Endothelial cell of umbilical vein (primary cell): ENCODE results near the gene DIP2C. TPM values are rescaled to one million over a fixed set of nuclear protein-coding genes. Genes with fewer than 3 reads are reported as not detected.

Source experiments
- BruUV-seq: library from RNA; stranded (reverse); fragments of 400-500 nt; replicated peaks from 2 replicates; lab custom pipeline; 2021; lab: Mats Ljungman, UMichigan
- CTCF ChIA-PET: fragments of 300-600, 350-600 bp; sonication (Branson Sonifier 250); formaldehyde crosslinking; loops from one replicate; lab custom pipeline; 2021; ENCODE audit warnings: antibody characterized with exemption, inconsistent platforms; lab: Charles Lee
- POLR2A ChIA-PET: fragments of 300-600, 350-600 bp; sonication (Branson Sonifier 250); formaldehyde crosslinking; loops from one replicate; lab custom pipeline; 2021; ENCODE audit warnings: antibody characterized with exemption, inconsistent platforms; lab: Charles Lee
- DNase-seq: peaks from one replicate; pipeline ENCODE4 v3.0.0-alpha.2; 2011; ENCODE audit warnings: low read depth, low spot score
- FAIRE-seq: peaks from 2 replicates; lab custom pipeline; 2011; peaks lifted over from hg19 to GRCh38; lab: Jason Lieb, UNC
- H2AFZ ChIP-seq: 2 replicates; pipeline ENCODE4 v1.6.0; 2012; ENCODE audit warnings: low read depth, low read length, control low read depth, inconsistent platforms
- H3K27ac ChIP-seq: 2 replicates; pipeline ENCODE4 v1.5.1; 2011; ENCODE audit warnings: low read depth, mild to moderate bottlenecking, control low read depth, low read length, moderate library complexity; ENCODE audit not compliant: insufficient read depth
- H3K27me3 ChIP-seq, 2 experiments: 2 replicates each; pipeline versions ENCODE4 v1.6.0 to v1.6.1; 2011; ENCODE audit warnings: low read length in 2 of 2, mixed read lengths in 1 of 2; ENCODE audit not compliant: control insufficient read depth in 2 of 2, insufficient read depth in 2 of 2
- H3K36me3 ChIP-seq, 2 experiments: 2 replicates in 1 of 2; 3 replicates in 1 of 2; pipeline ENCODE4 v1.5.1; 2011; ENCODE audit warnings: low read length in 2 of 2, mild to moderate bottlenecking in 1 of 2, moderate library complexity in 1 of 2; ENCODE audit not compliant: control insufficient read depth in 2 of 2, insufficient read depth in 2 of 2; ENCODE audit errors: extremely low read depth in 1 of 2
- H3K4me1 ChIP-seq: 3 replicates; pipeline ENCODE4 v1.5.1; 2011; ENCODE audit warnings: mild to moderate bottlenecking, low read length; ENCODE audit not compliant: control insufficient read depth, insufficient read depth; ENCODE audit errors: extremely low read depth
- H3K4me2 ChIP-seq: 2 replicates; pipeline ENCODE4 v1.6.1; 2011; ENCODE audit warnings: low read length, control low read depth, mixed read lengths; ENCODE audit not compliant: insufficient read depth
- H3K4me3 ChIP-seq, 3 experiments: fragments of 200-600 bp in 1 of 3; sonication (generic), shearing (Covaris generic) in 1 of 3; replicated peaks in 1 of 3; 2 replicates each; pipeline ENCODE4 v1.5.1; 2011 to 2016; ENCODE audit warnings: control low read depth in 3 of 3, low read length in 3 of 3, mild to moderate bottlenecking in 2 of 3, inconsistent platforms in 1 of 3, low read depth in 1 of 3, moderate library complexity in 1 of 3; ENCODE audit not compliant: insufficient read depth in 1 of 3
- H3K79me2 ChIP-seq: 2 replicates; pipeline ENCODE4 v1.6.0; 2012; ENCODE audit warnings: low read length, inconsistent platforms; ENCODE audit not compliant: control insufficient read depth, insufficient read depth
- H3K9ac ChIP-seq: replicated peaks from 2 replicates; pipeline ENCODE3; 2011; ENCODE audit warnings: low read length, control low read depth; ENCODE audit not compliant: insufficient read depth; ENCODE audit errors: extremely low read depth
- H3K9me1 ChIP-seq: replicated peaks from 3 replicates; pipeline ENCODE4 v1.6.0; 2011; ENCODE audit warnings: mild to moderate bottlenecking, low read length; ENCODE audit not compliant: control insufficient read depth, insufficient read depth; ENCODE audit errors: extremely low read depth
- H3K9me3 ChIP-seq: replicated peaks from 2 replicates; pipeline ENCODE4 v1.5.1; 2012; ENCODE audit warnings: low read length, inconsistent platforms; ENCODE audit not compliant: control insufficient read depth, insufficient read depth
- H4K20me1 ChIP-seq: replicated peaks from 2 replicates; pipeline ENCODE3; 2011; ENCODE audit warnings: mild to moderate bottlenecking, low read length; ENCODE audit not compliant: control insufficient read depth, insufficient read depth; ENCODE audit errors: extremely low read depth
- EZH2 ChIP-seq: IDR thresholded peaks from 2 replicates; pipeline ENCODE4 v1.6.1; 2012; ENCODE audit warnings: borderline replicate concordance, low read depth, mild to moderate bottlenecking, moderate library complexity, low read length, inconsistent platforms; ENCODE audit not compliant: severe bottlenecking
- FOS ChIP-seq: IDR thresholded peaks from 2 replicates; pipeline ENCODE4 v1.6.1; 2011; ENCODE audit warnings: mild to moderate bottlenecking, low read length, moderate library complexity, borderline replicate concordance; ENCODE audit not compliant: insufficient read depth
- GATA2 ChIP-seq: IDR thresholded peaks from 2 replicates; pipeline ENCODE4 v1.7.0; 2011; ENCODE audit warnings: low read depth, mild to moderate bottlenecking, moderate library complexity, mixed read lengths, low read length; ENCODE audit not compliant: insufficient read length, insufficient read depth
- JUN ChIP-seq: IDR thresholded peaks from 2 replicates; pipeline ENCODE4 v1.6.1; 2011; ENCODE audit warnings: borderline replicate concordance, low read depth; ENCODE audit not compliant: insufficient read length, insufficient read depth
- MAX ChIP-seq: IDR thresholded peaks from 2 replicates; pipeline ENCODE4 v1.6.1; 2011; ENCODE audit not compliant: insufficient read depth, insufficient read length
- MYC ChIP-seq: IDR thresholded peaks from one replicate; pipeline ENCODE4 v1.6.1; 2011; ENCODE audit warnings: mild to moderate bottlenecking, low read depth, low read length
- POLR2A ChIP-seq: IDR thresholded peaks from 2 replicates; pipeline ENCODE4 v1.6.1; 2012; ENCODE audit warnings: low read depth, mild to moderate bottlenecking, control low read depth, low read length
- POLR2AphosphoS5 ChIP-seq: IDR thresholded peaks from 2 replicates; pipeline ENCODE4 v1.6.1; 2012; ENCODE audit warnings: low read depth, mild to moderate bottlenecking, control low read depth, low read length, moderate library complexity; ENCODE audit not compliant: insufficient read depth
- dilution Hi-C: fragments of 300-500 bp; cut with MboI; formaldehyde crosslinking; loops from one replicate; pipeline ENCODE4 v1.15.0; 2019; ENCODE audit warnings: low sequenced_read_pairs; ENCODE audit not compliant: extremely low pct_ligation_motif_present
- intact Hi-C: fragments of 100-400 bp; cut with micrococcal nuclease; formaldehyde crosslinking; loops from one replicate; pipeline ENCODE4 v1.10.0; 2022
- polyA plus RNA-seq, 4 experiments: library from polyadenylated mRNA; depleted of rRNA in 3 of 4; stranded (reverse) in 3 of 4; unstranded in 1 of 4; fragments of >200 nt; gene quantifications; 2 replicates each; pipeline versions ENCODE4 v1.2.1 to v1.2.3, GENCODE V29; 2011 to 2012; ENCODE audit warnings: missing spikeins in 1 of 4
- total RNA-seq: library from RNA; stranded (reverse); gene quantifications from 2 replicates; pipeline ENCODE4 v1.2.3, GENCODE V29; 2021
- TF ChIP-seq, protein P1 (sequence below), 2 donors: IDR thresholded peaks; 1 replicate in 1 of 2; 2 replicates in 1 of 2; pipeline ENCODE4 v1.5.1; 2011; ENCODE audit warnings: low read length in 2 of 2, mild to moderate bottlenecking in 2 of 2, moderate library complexity in 2 of 2, control low read depth in 1 of 2, inconsistent platforms in 1 of 2, low read depth in 1 of 2; ENCODE audit not compliant: insufficient read depth in 1 of 2; ENCODE audit errors: extremely low read depth in 1 of 2

DIP2C gene
- total and polyA plus RNA-seq, 2 donors (not counting 3 experiments of a cell fraction or from before 2014, with no cell fraction given): 3.6 to 10.7 TPM

GRCh38 chr10:371515-371914 is 318.0 kb downstream of the DIP2C start:
- Histone ChIP-seq H3K4me1 (no peaks in the 10 kb centered on the region), H3K9me3 (no peaks in the 10 kb centered on the region), H2AFZ (no peak overlapping the region), H3K27me3 (no peaks in the 10 kb centered on the region), H3K4me2 (no peak overlapping the region), H3K9me1 (no peaks in the 10 kb centered on the region), H3K9ac (no peak overlapping the region), H3K36me3 (peaks cover 0 to 2% of the 10 kb centered on the region in 2 experiments), H4K20me1 (no peaks in the 10 kb centered on the region), H3K79me2 (no peaks in the 10 kb centered on the region), H3K4me3 (no peak overlapping the region), H3K27ac (no peak overlapping the region)
- dilution Hi-C loops (no loop called here), intact Hi-C loops (no loop called here)
- no peak for DNase-seq
- no peak for TF ChIP-seq MAX
- TF ChIP-seq MYC: no peak
- no peak for TF ChIP-seq POLR2A
- TF ChIP-seq EZH2: no peak
- TF ChIP-seq POLR2AphosphoS5: no peak
- no peak for TF ChIP-seq JUN
- no peak for TF ChIP-seq FOS
- TF ChIP-seq, protein P1, sequence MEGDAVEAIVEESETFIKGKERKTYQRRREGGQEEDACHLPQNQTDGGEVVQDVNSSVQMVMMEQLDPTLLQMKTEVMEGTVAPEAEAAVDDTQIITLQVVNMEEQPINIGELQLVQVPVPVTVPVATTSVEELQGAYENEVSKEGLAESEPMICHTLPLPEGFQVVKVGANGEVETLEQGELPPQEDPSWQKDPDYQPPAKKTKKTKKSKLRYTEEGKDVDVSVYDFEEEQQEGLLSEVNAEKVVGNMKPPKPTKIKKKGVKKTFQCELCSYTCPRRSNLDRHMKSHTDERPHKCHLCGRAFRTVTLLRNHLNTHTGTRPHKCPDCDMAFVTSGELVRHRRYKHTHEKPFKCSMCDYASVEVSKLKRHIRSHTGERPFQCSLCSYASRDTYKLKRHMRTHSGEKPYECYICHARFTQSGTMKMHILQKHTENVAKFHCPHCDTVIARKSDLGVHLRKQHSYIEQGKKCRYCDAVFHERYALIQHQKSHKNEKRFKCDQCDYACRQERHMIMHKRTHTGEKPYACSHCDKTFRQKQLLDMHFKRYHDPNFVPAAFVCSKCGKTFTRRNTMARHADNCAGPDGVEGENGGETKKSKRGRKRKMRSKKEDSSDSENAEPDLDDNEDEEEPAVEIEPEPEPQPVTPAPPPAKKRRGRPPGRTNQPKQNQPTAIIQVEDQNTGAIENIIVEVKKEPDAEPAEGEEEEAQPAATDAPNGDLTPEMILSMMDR (IDR thresholded peaks at IDR 0.05; ENCODE audit: extremely low read depth in 1 of 2, insufficient read depth in 1 of 2, low read depth in 1 of 2, low read length in 2 of 2): no peak
- TF ChIP-seq GATA2: no peak
- BruUV-seq: no TSS peak
- POLR2A ChIA-PET: no interaction called here
- FAIRE-seq: no peak
- CTCF ChIA-PET: no interaction called here
